ENCODE measurements around the gene TEAD4.
A peak's percentile ranks its signal among the peaks of the same experiment; 100 is the strongest.

Gene TEAD4

GRCh38 chr12:2960390-2960956 lies 1.3 kb downstream of the TEAD4 start:
- H3K9me3 ChIP-seq (ENCODE audit: control insufficient read depth, insufficient read depth, low read depth, low read length): no peaks in the 10 kb centered on the region
- no peak overlapping the region; the same call in 1 of the 2 replicates for H3K27ac ChIP-seq (ENCODE audit: low read depth, low read length)
- H3K9ac ChIP-seq (ENCODE audit: low read length): peak overlapping the region; percentile 98
- H3K4me1 ChIP-seq (ENCODE audit: control insufficient read depth, insufficient read depth, low read length): peaks cover 44% of the 10 kb centered on the region
- peaks cover 5% of the 10 kb centered on the region; the same call in 1 of the 2 replicates for H3K36me3 ChIP-seq (ENCODE audit: control insufficient read depth, insufficient read depth, low read length)
- peak overlapping the region; percentile 68 for H3K4me3 ChIP-seq (ENCODE audit: low read depth, low read length)
- no peaks in the 10 kb centered on the region for H3K27me3 ChIP-seq (ENCODE audit: control insufficient read depth, insufficient read depth, low read length)

- Histone ChIP-seq H3K9me3 (ENCODE audit: control insufficient read depth, insufficient read depth, low read depth, low read length) (no peaks in the 10 kb centered on the region), H3K27me3 (ENCODE audit: control insufficient read depth, insufficient read depth, low read length) (no peaks in the 10 kb centered on the region), H3K9ac (ENCODE audit: low read length) (peak overlapping the region; percentile 98), H3K36me3 (ENCODE audit: control insufficient read depth, insufficient read depth, low read length) (peaks cover 8% of the 10 kb centered on the region), H3K4me3 (ENCODE audit: low read depth, low read length) (peak overlapping the region; percentile 68), H3K4me1 (ENCODE audit: control insufficient read depth, insufficient read depth, low read length) (peaks cover 44% of the 10 kb centered on the region), H3K27ac (ENCODE audit: low read depth, low read length) (no peak overlapping the region)
These were observed 1.9 kb downstream of the TEAD4 start for GRCh38 chr12:2960996-2961616.

- Histone ChIP-seq H3K9ac (ENCODE audit: low read length) (peak overlapping the region; percentile 98), H3K36me3 (ENCODE audit: control insufficient read depth, insufficient read depth, low read length) (peaks cover 9% of the 10 kb centered on the region), H3K4me1 (ENCODE audit: control insufficient read depth, insufficient read depth, low read length) (peaks cover 44% of the 10 kb centered on the region), H3K9me3 (ENCODE audit: control insufficient read depth, insufficient read depth, low read depth, low read length) (no peaks in the 10 kb centered on the region), H3K27me3 (ENCODE audit: control insufficient read depth, insufficient read depth, low read length) (no peaks in the 10 kb centered on the region), H3K27ac (ENCODE audit: low read depth, low read length) (no peak overlapping the region), H3K4me3 (ENCODE audit: low read depth, low read length) (peak overlapping the region; percentile 68)
These were observed 2.5 kb downstream of the TEAD4 start for GRCh38 chr12:2961705-2962104.

- Histone ChIP-seq H3K9ac (ENCODE audit: low read length) (peak overlapping the region; percentile 76), H3K4me3 (ENCODE audit: low read depth, low read length) (peak overlapping the region; percentile 51), H3K9me3 (ENCODE audit: control insufficient read depth, insufficient read depth, low read depth, low read length) (no peaks in the 10 kb centered on the region), H3K27me3 (ENCODE audit: control insufficient read depth, insufficient read depth, low read length) (no peaks in the 10 kb centered on the region), H3K27ac (ENCODE audit: low read depth, low read length) (peak overlapping the region; percentile 94), H3K36me3 (ENCODE audit: control insufficient read depth, insufficient read depth, low read length) (peaks cover 16% of the 10 kb centered on the region), H3K4me1 (ENCODE audit: control insufficient read depth, insufficient read depth, low read length) (peaks cover 33% of the 10 kb centered on the region)
These were observed 4.1 kb downstream of the TEAD4 start for GRCh38 chr12:2963154-2963759.

- H3K27ac ChIP-seq (ENCODE audit: low read depth, low read length): peak overlapping the region; percentile 94
- peak overlapping the region; percentile 91 for H3K9ac ChIP-seq (ENCODE audit: low read length)
- H3K4me3 ChIP-seq (ENCODE audit: low read depth, low read length): peak overlapping the region; percentile 51
- no peaks in the 10 kb centered on the region for H3K9me3 ChIP-seq (ENCODE audit: control insufficient read depth, insufficient read depth, low read depth, low read length)
- H3K36me3 ChIP-seq (ENCODE audit: control insufficient read depth, insufficient read depth, low read length): peaks cover 19% of the 10 kb centered on the region
- no peaks in the 10 kb centered on the region for H3K27me3 ChIP-seq (ENCODE audit: control insufficient read depth, insufficient read depth, low read length)
- H3K4me1 ChIP-seq (ENCODE audit: control insufficient read depth, insufficient read depth, low read length): peaks cover 31% of the 10 kb centered on the region
These were observed 4.6 kb downstream of the TEAD4 start for GRCh38 chr12:2963760-2964292.

DNA sequence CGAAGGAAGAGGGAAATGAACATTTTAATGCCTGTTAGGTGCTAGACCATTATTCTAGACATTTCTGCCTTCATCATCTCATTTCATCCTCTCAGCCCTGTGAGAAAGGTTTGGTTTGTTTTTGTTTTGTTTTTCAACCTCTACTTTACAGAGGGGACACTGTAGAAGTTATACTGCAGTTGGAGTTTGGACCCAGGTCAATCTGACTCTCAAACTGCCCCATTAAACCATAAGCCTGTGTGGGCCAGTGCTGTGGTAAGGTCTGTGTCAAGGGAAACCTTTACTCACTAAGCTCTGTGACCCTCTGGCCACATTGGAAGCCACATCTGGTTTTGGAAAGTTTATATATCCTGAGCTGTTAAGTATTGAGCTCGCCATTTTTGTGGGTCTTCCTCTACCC lies 8.5 kb downstream of the TEAD4 start:
- Histone ChIP-seq H3K4me3 (ENCODE audit: low read depth, low read length) (no peak overlapping the region), H3K9ac (ENCODE audit: low read length) (no peak overlapping the region), H3K27ac (ENCODE audit: low read depth, low read length) (no peak overlapping the region), H3K9me3 (ENCODE audit: control insufficient read depth, insufficient read depth, low read depth, low read length) (no peaks in the 10 kb centered on the region), H3K27me3 (ENCODE audit: control insufficient read depth, insufficient read depth, low read length) (no peaks in the 10 kb centered on the region), H3K36me3 (ENCODE audit: control insufficient read depth, insufficient read depth, low read length) (peaks cover 41% of the 10 kb centered on the region), H3K4me1 (ENCODE audit: control insufficient read depth, insufficient read depth, low read length) (peaks cover 20% of the 10 kb centered on the region)

GRCh38 chr12:2970744-2971143 lies 11.5 kb downstream of the TEAD4 start:
- H3K9ac ChIP-seq (ENCODE audit: low read length): no peak overlapping the region
- H3K27ac ChIP-seq (ENCODE audit: low read depth, low read length): no peak overlapping the region
- peaks cover 10% of the 10 kb centered on the region; the same call in 1 of the 2 replicates for H3K4me1 ChIP-seq (ENCODE audit: control insufficient read depth, insufficient read depth, low read length)
- peaks cover 41% of the 10 kb centered on the region for H3K36me3 ChIP-seq (ENCODE audit: control insufficient read depth, insufficient read depth, low read length)
- no peaks in the 10 kb centered on the region for H3K9me3 ChIP-seq (ENCODE audit: control insufficient read depth, insufficient read depth, low read depth, low read length)
- H3K27me3 ChIP-seq (ENCODE audit: control insufficient read depth, insufficient read depth, low read length): no peaks in the 10 kb centered on the region
- no peak overlapping the region for H3K4me3 ChIP-seq (ENCODE audit: low read depth, low read length)

DNA sequence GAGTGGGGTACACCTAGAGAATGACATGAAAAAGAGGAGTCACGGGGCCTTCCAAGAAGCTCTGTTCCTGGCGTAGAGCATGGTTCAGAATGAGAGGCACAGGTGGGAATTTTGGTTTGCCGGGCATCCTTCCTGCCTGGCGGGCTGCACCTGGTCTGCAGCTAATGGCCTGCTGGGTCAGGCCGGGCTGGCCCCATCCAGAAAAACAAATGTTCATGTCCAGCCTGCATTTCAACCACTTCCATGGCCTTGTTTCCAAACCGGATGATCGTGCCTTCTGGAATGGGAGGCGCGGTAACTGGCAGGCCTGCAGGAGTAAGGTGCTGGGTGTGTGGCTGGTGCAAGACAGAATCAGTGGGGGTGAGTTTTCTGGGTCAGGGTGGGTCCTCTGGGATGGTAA lies 14.4 kb downstream of the TEAD4 start:
- H3K9ac ChIP-seq (ENCODE audit: low read length): no peak overlapping the region
- no peaks in the 10 kb centered on the region for H3K9me3 ChIP-seq (ENCODE audit: control insufficient read depth, insufficient read depth, low read depth, low read length)
- peaks cover 29% of the 10 kb centered on the region for H3K36me3 ChIP-seq (ENCODE audit: control insufficient read depth, insufficient read depth, low read length)
- H3K4me3 ChIP-seq (ENCODE audit: low read depth, low read length): no peak overlapping the region
- no peaks in the 10 kb centered on the region for H3K27me3 ChIP-seq (ENCODE audit: control insufficient read depth, insufficient read depth, low read length)
- no peak overlapping the region for H3K27ac ChIP-seq (ENCODE audit: low read depth, low read length)
- peaks cover 26% of the 10 kb centered on the region for H3K4me1 ChIP-seq (ENCODE audit: control insufficient read depth, insufficient read depth, low read length)

DNA sequence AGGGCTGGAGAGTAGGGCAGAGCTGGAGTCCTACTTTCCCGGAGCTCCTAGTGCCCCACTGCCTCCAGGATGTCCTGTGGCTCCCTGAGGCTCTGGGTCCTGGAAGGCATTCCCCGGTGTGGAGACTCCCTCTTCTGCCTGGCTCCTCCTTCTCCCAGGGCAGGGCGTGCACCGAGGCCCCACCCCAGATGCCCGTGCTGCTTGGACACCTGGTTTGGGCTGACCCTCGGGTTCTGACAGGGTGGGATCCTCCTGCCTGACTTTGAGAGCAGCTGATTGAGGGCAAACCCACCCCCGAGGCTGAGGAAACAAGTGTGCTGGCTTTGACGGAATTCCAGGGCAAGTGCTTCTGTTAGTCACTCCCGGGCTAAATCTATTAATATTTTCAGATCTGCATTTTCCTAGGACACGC lies 15.4 kb downstream of the TEAD4 start:
- Histone ChIP-seq H3K4me1 (ENCODE audit: control insufficient read depth, insufficient read depth, low read length) (peaks cover 26% of the 10 kb centered on the region), H3K9ac (ENCODE audit: low read length) (no peak overlapping the region), H3K9me3 (ENCODE audit: control insufficient read depth, insufficient read depth, low read depth, low read length) (no peaks in the 10 kb centered on the region), H3K27me3 (ENCODE audit: control insufficient read depth, insufficient read depth, low read length) (no peaks in the 10 kb centered on the region), H3K27ac (ENCODE audit: low read depth, low read length) (no peak overlapping the region), H3K4me3 (ENCODE audit: low read depth, low read length) (no peak overlapping the region), H3K36me3 (ENCODE audit: control insufficient read depth, insufficient read depth, low read length) (peaks cover 27% of the 10 kb centered on the region)

DNA sequence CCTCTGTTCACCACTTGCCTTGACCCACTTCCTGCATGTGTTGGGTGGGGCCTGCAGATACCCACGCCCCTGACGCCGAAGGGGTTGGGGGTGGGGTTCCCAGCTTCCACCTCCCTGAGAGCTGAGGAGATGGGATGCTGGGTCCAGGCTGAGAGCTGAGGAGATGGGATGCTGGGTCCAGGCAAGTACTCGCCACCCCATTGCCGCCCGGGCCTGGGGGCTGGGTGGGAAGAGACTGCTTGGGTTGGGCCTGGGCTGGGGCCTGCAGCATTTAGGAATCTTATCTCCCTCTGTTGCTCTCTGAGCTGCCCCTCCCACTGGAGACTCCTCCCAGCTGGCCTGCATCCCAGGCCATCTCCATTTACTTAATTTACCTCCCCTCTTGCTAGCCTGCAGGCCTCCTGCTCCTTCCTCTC lies 17.4 kb downstream of the TEAD4 start:
- H3K4me3 ChIP-seq (ENCODE audit: low read depth, low read length): no peak overlapping the region
- H3K4me1 ChIP-seq (ENCODE audit: control insufficient read depth, insufficient read depth, low read length): peaks cover 26% of the 10 kb centered on the region
- H3K9me3 ChIP-seq (ENCODE audit: control insufficient read depth, insufficient read depth, low read depth, low read length): no peaks in the 10 kb centered on the region
- H3K27me3 ChIP-seq (ENCODE audit: control insufficient read depth, insufficient read depth, low read length): no peaks in the 10 kb centered on the region
- peaks cover 28% of the 10 kb centered on the region for H3K36me3 ChIP-seq (ENCODE audit: control insufficient read depth, insufficient read depth, low read length)
- H3K9ac ChIP-seq (ENCODE audit: low read length): no peak overlapping the region
- H3K27ac ChIP-seq (ENCODE audit: low read depth, low read length): no peak overlapping the region

DNA sequence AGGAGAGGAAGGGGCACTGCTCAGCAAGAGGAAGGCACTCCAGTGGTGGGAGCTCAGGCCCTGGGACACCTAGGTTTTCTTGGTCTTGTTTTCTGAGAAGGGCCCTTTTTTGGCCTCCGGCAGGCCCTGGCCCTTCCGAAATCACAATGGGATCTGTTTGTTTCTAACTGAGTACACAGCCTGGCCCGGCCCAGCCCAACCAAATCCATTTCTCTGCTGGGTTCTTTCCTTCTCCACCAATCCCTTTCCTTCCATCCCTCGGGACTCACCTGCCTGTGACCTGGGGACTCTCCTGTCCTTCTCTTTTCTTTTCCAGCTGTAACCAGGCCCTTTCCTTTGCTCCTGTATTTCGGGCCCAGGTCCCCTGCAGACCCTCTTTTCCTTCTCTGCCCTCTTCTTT lies 18.6 kb downstream of the TEAD4 start:
- no peaks in the 10 kb centered on the region for H3K27me3 ChIP-seq (ENCODE audit: control insufficient read depth, insufficient read depth, low read length)
- H3K9ac ChIP-seq (ENCODE audit: low read length): no peak overlapping the region
- H3K36me3 ChIP-seq (ENCODE audit: control insufficient read depth, insufficient read depth, low read length): peaks cover 31% of the 10 kb centered on the region
- no peak overlapping the region for H3K27ac ChIP-seq (ENCODE audit: low read depth, low read length)
- H3K4me1 ChIP-seq (ENCODE audit: control insufficient read depth, insufficient read depth, low read length): peaks cover 26% of the 10 kb centered on the region
- H3K4me3 ChIP-seq (ENCODE audit: low read depth, low read length): no peak overlapping the region
- H3K9me3 ChIP-seq (ENCODE audit: control insufficient read depth, insufficient read depth, low read depth, low read length): no peaks in the 10 kb centered on the region

Measured in HUES6 (cell line).